ENCODE results near the gene TSPOAP1. TPM values are rescaled to one million over a fixed set of nuclear protein-coding genes. Genes with fewer than 3 reads are reported as not detected.

The TSPOAP1 gene
- total RNA-seq, 1 experiment from 2014 or later: 6.0 TPM

DNA sequence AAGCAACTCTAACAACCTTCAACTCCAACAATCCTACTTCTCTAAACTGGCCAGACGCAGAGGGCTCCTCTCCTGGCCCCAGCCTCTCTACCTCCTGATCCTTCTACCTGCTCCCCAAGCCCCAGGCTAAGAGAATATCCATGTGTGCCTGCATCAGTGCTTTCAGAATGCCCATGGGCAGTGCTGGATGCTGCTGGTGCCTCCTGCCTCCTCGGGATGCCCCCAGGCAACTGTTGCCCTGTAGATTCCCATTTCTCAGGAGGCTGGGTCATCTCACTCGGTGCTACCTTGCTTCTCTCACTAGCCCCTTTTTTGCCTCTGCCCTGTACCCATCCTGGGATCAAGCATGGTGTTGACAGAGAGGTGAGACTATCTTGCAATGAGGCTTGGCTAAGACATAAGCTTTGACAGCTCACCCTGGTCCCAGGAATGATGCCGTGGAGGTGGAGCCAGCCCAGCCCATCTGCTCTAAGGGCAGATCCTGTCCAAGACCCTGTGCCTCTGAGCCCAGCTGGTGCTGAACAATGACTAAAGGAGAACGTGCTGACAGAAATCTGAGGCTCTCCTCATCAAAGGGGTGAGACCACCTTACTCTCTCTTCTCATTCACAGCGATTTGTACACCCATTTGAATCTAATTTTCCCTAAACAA lies 42.8 kb upstream of the TSPOAP1 start:
- Mint-ChIP-seq H3K4me3 (ENCODE audit: unreplicated experiment) (no peak overlapping the region), H3K27me3 (ENCODE audit: insufficient read depth, unreplicated experiment) (no peaks in the 10 kb centered on the region), H3K9me3 (ENCODE audit: unreplicated experiment) (no peaks in the 10 kb centered on the region), H3K27ac (ENCODE audit: unreplicated experiment) (peak overlapping the region; percentile 86), H3K36me3 (ENCODE audit: insufficient read depth, unreplicated experiment) (peaks cover 94% of the 10 kb centered on the region), H3K4me1 (ENCODE audit: low read depth, unreplicated experiment) (peaks cover 72% of the 10 kb centered on the region)
- intact Hi-C loops (cut with micrococcal nuclease; ENCODE audit: unreplicated experiment): no loop called here
- POLR2A ChIA-PET: interaction anchor here (1.4 kb wide), 1 partner anchor 46 kb away, joined by 3 read pairs; the partner anchor contains the start of gene RNF43
- peaks cover 2% of the 10 kb centered on the region for H3K36me3 ChIP-seq (ENCODE audit: control insufficient read depth, insufficient read depth, low read length)
- no TSS peak for BruUV-seq (replicated peaks)
- no peak for DNase-seq
- CTCF ChIA-PET: no interaction called here
- TF ChIP-seq, protein P1, sequence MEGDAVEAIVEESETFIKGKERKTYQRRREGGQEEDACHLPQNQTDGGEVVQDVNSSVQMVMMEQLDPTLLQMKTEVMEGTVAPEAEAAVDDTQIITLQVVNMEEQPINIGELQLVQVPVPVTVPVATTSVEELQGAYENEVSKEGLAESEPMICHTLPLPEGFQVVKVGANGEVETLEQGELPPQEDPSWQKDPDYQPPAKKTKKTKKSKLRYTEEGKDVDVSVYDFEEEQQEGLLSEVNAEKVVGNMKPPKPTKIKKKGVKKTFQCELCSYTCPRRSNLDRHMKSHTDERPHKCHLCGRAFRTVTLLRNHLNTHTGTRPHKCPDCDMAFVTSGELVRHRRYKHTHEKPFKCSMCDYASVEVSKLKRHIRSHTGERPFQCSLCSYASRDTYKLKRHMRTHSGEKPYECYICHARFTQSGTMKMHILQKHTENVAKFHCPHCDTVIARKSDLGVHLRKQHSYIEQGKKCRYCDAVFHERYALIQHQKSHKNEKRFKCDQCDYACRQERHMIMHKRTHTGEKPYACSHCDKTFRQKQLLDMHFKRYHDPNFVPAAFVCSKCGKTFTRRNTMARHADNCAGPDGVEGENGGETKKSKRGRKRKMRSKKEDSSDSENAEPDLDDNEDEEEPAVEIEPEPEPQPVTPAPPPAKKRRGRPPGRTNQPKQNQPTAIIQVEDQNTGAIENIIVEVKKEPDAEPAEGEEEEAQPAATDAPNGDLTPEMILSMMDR (IDR thresholded peaks at IDR 0.05; ENCODE audit: insufficient read depth in 1 of 2, low read depth in 1 of 2, low read length in 1 of 2, severe bottlenecking in 1 of 2, unreplicated experiment in 1 of 2): no peak
- no peaks in the 10 kb centered on the region for H3K27me3 ChIP-seq (replicated peaks; ENCODE audit: control insufficient read depth, insufficient read depth, low read length)
- H3K9me3 ChIP-seq: no peaks in the 10 kb centered on the region
- H3K4me3 ChIP-seq (ENCODE audit: low read depth, low read length): no peak overlapping the region
- peaks cover 85% of the 10 kb centered on the region for H3K4me1 ChIP-seq

DNA sequence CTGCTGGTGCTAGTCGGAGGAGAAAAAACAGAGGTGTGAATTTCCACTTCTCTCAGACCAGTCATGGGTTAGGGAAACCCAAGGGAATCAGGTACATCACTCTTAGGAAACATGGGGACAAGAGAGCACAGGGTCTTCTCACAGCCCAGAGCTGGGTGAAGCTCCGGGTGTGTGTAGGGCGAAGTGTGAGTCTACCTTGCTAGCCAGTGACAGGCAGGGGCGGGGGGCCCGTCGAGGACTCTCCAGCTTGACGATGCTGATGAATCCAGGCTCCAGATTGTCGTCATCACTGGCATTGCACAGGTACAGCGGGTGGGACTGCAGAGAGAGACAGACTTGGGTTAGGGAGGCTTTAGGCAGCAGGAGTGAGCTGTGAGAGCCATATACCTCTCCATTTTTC lies 42.1 kb upstream of the TSPOAP1 start:
- BruUV-seq (replicated peaks): no TSS peak
- Mint-ChIP-seq H3K9me3 (ENCODE audit: unreplicated experiment) (no peaks in the 10 kb centered on the region), H3K36me3 (ENCODE audit: insufficient read depth, unreplicated experiment) (peaks cover 95% of the 10 kb centered on the region), H3K27ac (ENCODE audit: unreplicated experiment) (peak overlapping the region; percentile 86), H3K27me3 (ENCODE audit: insufficient read depth, unreplicated experiment) (no peaks in the 10 kb centered on the region), H3K4me1 (ENCODE audit: low read depth, unreplicated experiment) (peaks cover 75% of the 10 kb centered on the region), H3K4me3 (ENCODE audit: unreplicated experiment) (no peak overlapping the region)
- TF ChIP-seq, protein P1 (IDR thresholded peaks at IDR 0.05; ENCODE audit: insufficient read depth in 1 of 2, low read depth in 1 of 2, low read length in 1 of 2, severe bottlenecking in 1 of 2, unreplicated experiment in 1 of 2): no peak
- Histone ChIP-seq H3K36me3 (ENCODE audit: control insufficient read depth, insufficient read depth, low read length) (peaks cover 3% of the 10 kb centered on the region; the same call in 1 of the 2 replicates), H3K4me1 (peaks cover 85% of the 10 kb centered on the region), H3K4me3 (ENCODE audit: low read depth, low read length) (no peak overlapping the region), H3K27me3 (replicated peaks; ENCODE audit: control insufficient read depth, insufficient read depth, low read length) (no peaks in the 10 kb centered on the region), H3K9me3 (no peaks in the 10 kb centered on the region)
- DNase-seq: no peak
- intact Hi-C loops (cut with micrococcal nuclease; ENCODE audit: unreplicated experiment): no loop called here
- POLR2A ChIA-PET: interaction anchor here (1.4 kb wide), 1 partner anchor 47 kb away, joined by 3 read pairs; the partner anchor contains the start of gene RNF43
- CTCF ChIA-PET: no interaction called here

DNA sequence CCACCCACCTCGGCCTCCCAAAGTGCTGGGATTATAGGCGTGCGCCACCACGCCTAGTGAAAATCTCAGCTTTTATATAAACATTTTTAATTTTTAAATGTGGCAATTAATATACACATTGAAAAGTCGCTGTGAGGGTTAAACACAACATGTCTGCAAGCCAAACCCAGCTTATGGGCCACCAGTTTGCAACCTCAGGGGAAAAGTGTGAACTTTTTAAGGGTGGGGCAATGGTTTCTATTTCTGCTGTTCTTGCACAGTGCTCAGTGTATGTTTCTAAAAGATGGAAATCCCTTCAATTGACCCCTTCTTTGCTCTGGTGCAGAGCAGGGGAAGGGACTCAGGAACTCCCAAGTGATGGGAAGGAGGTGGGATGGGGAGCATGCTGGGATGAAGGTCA lies 41.7 kb upstream of the TSPOAP1 start:
- POLR2A ChIA-PET: interaction anchor here (1.0 to 1.4 kb wide), 2 partner anchors 47 to 145 kb away, joined by 9 to 10 read pairs; partner anchors contain the start of gene RNF43
- Histone ChIP-seq H3K9me3 (no peaks in the 10 kb centered on the region), H3K36me3 (ENCODE audit: control insufficient read depth, insufficient read depth, low read length) (peaks cover 3% of the 10 kb centered on the region; the same call in 1 of the 2 replicates), H3K4me1 (peaks cover 85% of the 10 kb centered on the region), H3K27me3 (replicated peaks; ENCODE audit: control insufficient read depth, insufficient read depth, low read length) (no peaks in the 10 kb centered on the region), H3K4me3 (ENCODE audit: low read depth, low read length) (no peak overlapping the region)
- TF ChIP-seq, protein P1 (IDR thresholded peaks at IDR 0.05; ENCODE audit: insufficient read depth in 1 of 2, low read depth in 1 of 2, low read length in 1 of 2, severe bottlenecking in 1 of 2, unreplicated experiment in 1 of 2): no peak
- DNase-seq: no peak
- H3K36me3 Mint-ChIP-seq (ENCODE audit: insufficient read depth, unreplicated experiment): peaks cover 95% of the 10 kb centered on the region
- H3K27me3 Mint-ChIP-seq (ENCODE audit: insufficient read depth, unreplicated experiment): no peaks in the 10 kb centered on the region
- CTCF ChIA-PET: interaction anchor here (1.9 kb wide), 1 partner anchor 47 kb away, joined by 12 read pairs; the partner anchor contains the start of gene RNF43
- no TSS peak for BruUV-seq (replicated peaks)
- no peak overlapping the region for H3K4me3 Mint-ChIP-seq (ENCODE audit: unreplicated experiment)
- peak overlapping the region; percentile 86 for H3K27ac Mint-ChIP-seq (ENCODE audit: unreplicated experiment)
- H3K4me1 Mint-ChIP-seq (ENCODE audit: low read depth, unreplicated experiment): peaks cover 75% of the 10 kb centered on the region
- H3K9me3 Mint-ChIP-seq (ENCODE audit: unreplicated experiment): no peaks in the 10 kb centered on the region
- intact Hi-C loops (cut with micrococcal nuclease; ENCODE audit: unreplicated experiment): no loop called here
